Activated CD8-positive, alpha-beta memory T cell treated with anti-CD3 and anti-CD28 coated beads, Interleukin-2, amount 50 U/mL, for 4 hours (primary cell): ENCODE results near the gene TSC22D2.
"Not testable (repeated sequence)": the region's sequence is repeated elsewhere in the genome, so short reads cannot be mapped to it uniquely, and the experiment has no call there.

Source experiments
- DNase-seq: peaks from one replicate; pipeline ENCODE4 v3.0.0-alpha.2; 2020

The TSC22D2 gene

DNA sequence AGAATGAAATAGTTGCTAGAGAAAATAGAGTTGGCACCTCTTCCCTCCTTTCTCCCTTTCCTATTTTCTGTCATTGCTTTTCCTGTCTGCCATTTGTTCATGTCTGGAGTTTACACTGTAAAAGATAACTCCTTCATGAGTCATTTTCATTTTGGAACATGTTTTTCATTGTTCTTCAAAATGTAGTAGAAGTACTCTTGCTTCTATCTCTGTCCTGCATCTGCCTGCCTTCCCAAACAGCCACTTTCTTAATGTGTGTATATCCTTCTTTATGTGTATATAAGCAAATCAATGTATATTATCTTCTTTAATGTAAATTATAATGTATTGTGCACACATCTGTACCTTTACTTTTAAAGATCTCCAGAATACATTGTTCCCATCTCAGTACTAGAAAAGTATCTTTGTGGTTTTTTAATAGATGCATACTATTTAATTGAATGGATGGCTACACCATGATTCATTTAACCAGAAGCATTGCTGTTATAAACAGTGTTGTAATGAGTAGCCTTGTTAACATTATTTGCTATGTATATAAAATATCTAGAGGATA, 41.1 kb downstream of the TSC22D2 start:
- no peak for DNase-seq

DNA sequence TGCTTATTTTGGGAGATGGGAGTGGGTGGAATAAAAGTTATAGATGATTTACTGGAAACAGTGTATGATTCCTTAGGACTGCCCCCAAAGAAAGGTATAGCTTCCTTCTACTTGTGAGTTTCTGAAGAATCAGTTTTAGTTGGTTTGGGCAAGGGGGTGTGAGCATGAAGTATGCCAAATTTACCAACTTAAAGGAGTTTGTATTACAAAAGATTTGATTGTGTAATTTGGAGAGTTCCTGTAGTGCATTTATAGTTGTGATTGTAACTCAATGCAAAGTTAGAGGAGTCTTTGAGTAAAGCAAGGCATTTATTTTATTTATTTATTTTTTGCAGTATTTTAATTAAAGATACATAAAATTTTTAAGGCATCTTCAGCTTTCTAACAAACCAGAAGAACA, 42.8 kb downstream of the TSC22D2 start:
- DNase-seq, result no peak

GRCh38 chr3:150451329-150452048, 43.4 kb downstream of the TSC22D2 start:
- DNase-seq, result no peak

- DNase-seq, result no peak
Measured at GRCh38 chr3:150453353-150453752, 45.3 kb downstream of the TSC22D2 start.

DNA sequence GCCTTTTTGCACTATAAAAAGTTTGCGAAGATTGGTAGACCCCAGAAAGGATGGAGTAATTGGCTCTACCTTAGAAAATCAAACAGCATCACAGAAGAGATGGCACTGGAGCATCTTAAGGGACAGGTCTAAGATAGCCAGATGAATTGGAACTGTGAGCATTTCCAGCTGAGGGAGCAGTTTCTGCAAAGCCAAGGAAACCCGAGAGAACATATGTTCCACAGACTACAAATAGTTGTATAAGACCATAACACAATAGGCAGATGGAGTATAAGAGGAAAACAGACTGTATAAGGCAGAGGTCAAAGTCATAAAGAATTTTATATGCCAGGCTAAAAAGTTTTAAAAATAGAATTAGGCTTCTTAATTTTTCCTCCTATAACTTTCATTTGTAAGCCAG, 46.0 kb downstream of the TSC22D2 start:
- no peak for DNase-seq

GRCh38 chr3:150454622-150455021, 46.5 kb downstream of the TSC22D2 start:
- DNase-seq, result no peak

DNA sequence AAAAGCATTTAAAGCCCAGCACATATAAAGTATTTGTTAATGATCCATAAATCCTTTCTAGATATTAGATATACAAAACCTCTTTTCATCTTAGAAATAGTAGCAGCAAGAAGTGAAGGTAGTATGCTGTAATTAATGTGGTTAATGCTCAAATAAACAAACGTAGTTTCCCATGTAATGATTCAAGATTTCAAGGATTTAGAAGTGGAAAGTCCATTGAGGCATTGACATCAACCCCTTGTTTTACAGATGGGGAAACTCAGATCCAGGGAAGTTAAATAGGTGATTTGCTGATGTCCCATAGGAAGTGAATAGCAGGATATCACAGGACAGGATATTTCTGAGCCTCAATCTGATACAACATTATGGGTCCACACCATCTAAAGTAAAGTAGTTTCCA, 47.2 kb downstream of the TSC22D2 start:
- no peak for DNase-seq

- DNase-seq, result no peak
Measured at GRCh38 chr3:150458001-150458400, 49.9 kb downstream of the TSC22D2 start.

DNA sequence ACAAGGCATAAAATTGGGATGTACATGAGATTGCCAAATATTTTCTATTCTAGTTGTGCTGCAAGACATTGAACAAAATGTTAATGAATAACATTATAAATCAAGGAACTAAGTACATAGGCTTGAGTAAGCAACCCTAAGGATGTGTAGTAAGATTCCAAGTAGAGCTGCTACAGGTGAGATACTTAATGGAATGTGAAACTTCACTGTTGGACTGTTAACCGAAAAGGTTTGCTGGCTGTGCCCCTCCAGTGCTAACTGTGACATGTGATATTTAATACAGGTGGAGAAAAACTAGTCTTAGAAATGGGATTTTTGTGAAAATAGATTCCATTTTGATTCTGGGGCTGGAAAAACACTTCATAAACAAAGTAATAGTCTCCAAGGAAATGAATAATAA, 52.4 kb downstream of the TSC22D2 start:
- DNase-seq, result no peak

- no peak for DNase-seq
Measured at GRCh38 chr3:150461399-150461798, 53.3 kb downstream of the TSC22D2 start.

DNA sequence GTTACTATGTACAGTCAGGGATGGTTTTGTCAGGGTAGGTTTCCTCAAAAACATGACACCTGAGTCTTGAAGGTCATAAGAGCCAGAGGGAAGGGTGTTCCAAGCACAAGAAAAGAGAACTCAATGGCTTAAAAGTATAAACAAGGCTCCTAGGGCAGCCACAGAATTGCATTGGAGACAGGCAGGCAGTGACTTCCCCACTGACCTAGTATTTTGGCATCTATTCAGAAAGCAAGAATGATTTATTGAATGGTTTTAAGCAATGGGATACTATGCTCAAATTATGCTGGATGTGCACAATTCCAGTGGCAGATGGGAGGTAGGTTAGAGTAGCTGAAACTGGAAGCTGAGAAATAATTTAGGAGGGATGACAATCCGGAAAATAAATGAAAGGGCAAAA, 54.0 kb downstream of the TSC22D2 start:
- no peak for DNase-seq

DNA sequence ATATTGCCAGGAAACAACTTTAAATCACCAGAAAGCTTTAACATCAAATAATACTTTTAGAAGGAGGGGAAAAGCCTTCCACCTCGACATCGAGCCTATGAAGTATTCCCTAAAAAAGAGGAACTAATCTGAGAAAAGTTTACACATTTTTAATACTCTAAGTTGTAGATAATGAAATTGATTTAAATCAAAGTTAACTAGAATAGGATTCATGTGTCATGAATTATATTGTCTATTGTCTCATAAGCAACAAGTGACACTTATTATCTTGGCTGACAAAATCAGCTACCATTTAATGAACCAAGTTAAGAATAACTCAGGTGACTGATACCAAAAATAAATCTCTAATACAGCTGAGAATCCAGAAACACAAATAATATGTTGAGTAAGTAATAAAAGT, 56.6 kb downstream of the TSC22D2 start:
- no peak for DNase-seq

DNA sequence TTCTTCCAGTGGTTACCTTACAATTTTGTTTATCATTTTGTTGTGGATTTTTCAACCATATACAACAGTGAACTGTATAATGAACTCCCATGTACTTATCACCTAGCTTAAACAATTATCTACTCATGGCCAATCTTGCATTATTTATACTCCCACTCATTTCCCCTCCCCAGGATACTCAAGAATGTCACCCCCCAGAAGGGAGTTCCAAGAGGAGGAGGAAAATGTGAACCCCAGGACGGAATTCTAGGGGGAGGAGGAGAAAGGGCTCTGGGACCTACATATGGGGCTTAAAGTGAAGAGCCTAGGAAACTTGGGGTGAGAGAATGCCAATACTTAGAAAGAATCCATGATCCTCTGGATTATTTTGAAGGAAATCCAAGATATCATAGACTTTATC, 59.3 kb downstream of the TSC22D2 start:
- no peak for DNase-seq

- DNase-seq, result no peak
Measured at GRCh38 chr3:150469031-150469930, 61.2 kb downstream of the TSC22D2 start.

GRCh38 chr3:150469931-150470740, 62.0 kb downstream of the TSC22D2 start:
- DNase-seq, result no peak

DNA sequence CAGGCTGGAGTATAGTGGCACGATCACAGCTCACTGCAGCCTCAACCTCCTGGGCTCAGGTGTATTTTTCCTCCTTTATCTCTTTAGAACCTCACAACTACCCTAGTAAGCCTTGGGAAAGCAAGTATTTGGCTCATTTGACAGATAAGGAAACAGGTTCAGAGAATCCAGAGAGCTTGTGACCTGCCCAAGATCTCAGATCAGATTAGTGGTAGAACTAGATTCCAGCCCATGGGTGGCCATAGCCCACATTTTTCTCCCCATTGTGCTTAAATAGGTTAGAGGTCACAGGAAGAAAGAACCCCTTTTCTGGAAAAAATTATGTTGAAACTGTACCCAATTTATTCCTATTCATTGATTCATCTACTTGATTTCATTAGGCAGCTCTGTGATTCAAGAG, 64.3 kb downstream of the TSC22D2 start:
- DNase-seq, result no peak

GRCh38 chr3:150473161-150473560, 65.1 kb downstream of the TSC22D2 start:
- not testable (repeated sequence) for DNase-seq

- no peak for DNase-seq
Measured at GRCh38 chr3:150479370-150479769, 71.3 kb downstream of the TSC22D2 start.

- no peak for DNase-seq
Measured at GRCh38 chr3:150480877-150481276, 72.8 kb downstream of the TSC22D2 start.

DNA sequence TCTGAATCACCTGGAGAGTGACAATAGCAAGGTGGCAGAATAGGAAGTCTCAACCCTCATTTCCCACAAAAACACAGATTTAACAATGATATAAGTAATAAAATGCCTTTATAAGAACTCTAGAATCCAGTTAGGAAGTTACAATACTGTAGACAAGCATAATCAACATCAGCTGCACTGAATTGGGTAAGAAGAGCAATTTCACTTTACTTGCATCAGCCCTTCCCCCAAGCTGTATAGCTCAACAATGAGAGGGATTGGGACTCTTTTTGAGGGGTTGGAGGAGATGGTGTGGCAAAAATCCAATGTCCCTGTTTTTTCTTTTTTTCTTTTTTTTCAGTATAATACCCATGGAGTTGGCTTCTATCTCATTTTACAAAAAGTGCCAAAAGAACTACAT, 75.1 kb downstream of the TSC22D2 start:
- no peak for DNase-seq

- DNase-seq, result no peak
Measured at GRCh38 chr3:150484410-150484809, 76.3 kb downstream of the TSC22D2 start.

DNA sequence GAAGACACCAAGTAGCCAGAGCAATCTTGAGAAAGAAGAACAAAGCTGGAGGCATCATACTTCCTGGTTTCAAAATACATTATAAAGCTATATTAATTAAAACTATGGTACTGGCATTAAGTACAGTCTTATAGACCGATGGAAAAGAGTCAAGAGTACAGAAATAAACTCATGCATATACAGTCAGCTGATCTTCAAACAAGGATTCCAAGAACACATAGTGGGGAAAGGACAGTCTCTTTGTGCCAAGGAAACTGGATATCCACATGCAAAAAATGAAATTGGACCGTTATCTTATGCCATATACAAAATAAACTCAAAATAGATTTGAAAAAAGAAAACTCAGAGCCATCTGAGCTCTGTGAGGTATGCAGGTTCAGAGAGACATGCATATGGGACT, 80.8 kb downstream of the TSC22D2 start:
- DNase-seq, result no peak
